Motor neuron (in vitro differentiated cells): ENCODE results near the gene CTNND2. TPM values are rescaled to one million over a fixed set of nuclear protein-coding genes. Genes with fewer than 3 reads are reported as not detected.

Source experiments
- ATAC-seq, 8 experiments: fragments of 200-7000 bp; cut with Tn5 transposase; replicated peaks in 6 of 8; 2 replicates each; pipeline ENCODE4 v1.8.0; 2021; ENCODE audit warnings: mild to moderate bottlenecking in 8 of 8, moderate library complexity in 8 of 8
- H3K27ac ChIP-seq, 2 donors: fragments of 250-450 bp; sonication (Bioruptor Pico); 2 replicates each; pipeline ENCODE4 v1.9.0; 2021; ENCODE audit warnings: antibody characterized with exemption in 2 of 2, mild to moderate bottlenecking in 2 of 2, moderate library complexity in 1 of 2
- H3K4me1 ChIP-seq, 2 donors: fragments of 250-450 bp; sonication (Bioruptor Pico); replicated peaks in 1 of 2; 2 replicates each; pipeline ENCODE4 v1.6.1; 2021; ENCODE audit warnings: antibody characterized with exemption in 2 of 2, mild to moderate bottlenecking in 2 of 2, moderate library complexity in 1 of 2
- H3K4me3 ChIP-seq, 5 donors: fragments of 250-450 bp; sonication (Bioruptor Pico); 2 replicates each; pipeline ENCODE4 v1.9.0; 2021; ENCODE audit warnings: antibody characterized with exemption in 5 of 5, mild to moderate bottlenecking in 5 of 5, moderate library complexity in 4 of 5
- WGBS, 10 experiments: fragments of 450-650 bp; shearing (Covaris generic); methylation state at CpG; one replicate each; pipeline ENCODE4 v1.0.0; 2022; 5-methylcytosine and 5-hydroxymethylcytosine counted together
- in situ Hi-C, 9 experiments: fragments of 400-800 bp; cut with MboI; loops; one replicate each; pipeline ENCODE4 v1.15.0; 2021; ENCODE audit warnings: low sequenced_read_pairs in 9 of 9, low pct_unique_long_range_greater_than_20kb in 2 of 9; ENCODE audit not compliant: unreplicated experiment in 9 of 9
- total RNA-seq, 8 experiments: library from RNA; unstranded; fragments of 300-600 nt; gene quantifications; 2 replicates each; pipeline versions ENCODE4 v1.2.3 to v1.2.4, GENCODE V29; 2022

Gene CTNND2
- total RNA-seq, 8 experiments from 2014 or later, result 0.51 to 49.9 (median 40.1) TPM

DNA sequence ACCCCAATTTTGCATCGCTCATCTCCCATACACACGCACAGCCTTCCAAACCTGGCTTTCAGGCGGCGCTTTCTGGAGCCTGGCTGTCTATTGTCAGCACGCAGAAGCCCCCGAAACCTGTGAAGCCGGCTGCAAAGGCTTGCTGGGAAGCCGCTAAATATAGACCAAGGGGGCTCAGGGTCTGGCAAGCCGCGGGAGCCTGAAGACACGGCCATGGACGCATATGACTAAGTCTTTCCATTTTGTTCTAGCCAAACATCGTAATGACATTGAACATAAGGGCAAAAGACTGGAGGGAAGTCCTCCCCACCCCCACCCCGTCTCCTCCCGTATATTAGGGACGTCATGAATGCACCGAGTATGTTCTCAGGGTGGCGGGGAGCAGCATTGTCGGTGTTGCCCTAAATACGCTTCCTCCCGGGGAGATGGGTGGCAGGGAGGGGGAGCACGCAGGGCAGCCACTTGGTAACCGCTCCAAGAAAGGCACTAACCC is 1.1 kb downstream of the CTNND2 start:
- ATAC-seq, result peak in 5 of 8 experiments; percentile 2 to 11 (median 8)
- Histone ChIP-seq H3K4me3 (peak overlapping the region; percentile 51 to 80 (median 78)), H3K4me1 (peaks cover 3 to 5% of the 10 kb centered on the region in 2 donors), H3K27ac (peak overlapping the region; percentile 82 to 86)
- WGBS, 10 experiments, result 0 to 1% (median 0%) methylated on average over 1 to 17 of the region's 23 CpGs; no CpG with 5 or more reads in 4 of the 10 experiments
- in situ Hi-C loops, result no loop called here

GRCh38 chr5:11902201-11902619 is 2.0 kb downstream of the CTNND2 start:
- ATAC-seq, result no peak
- Histone ChIP-seq H3K4me3 (peak overlapping the region; percentile 51 to 80 (median 78)), H3K4me1 (peaks cover 3 to 9% of the 10 kb centered on the region in 2 donors), H3K27ac (no peak overlapping the region)
- WGBS, 10 experiments, result 0 to 100% (median 34%) methylated on average over 1 to 5 of the region's 8 CpGs; no CpG with 5 or more reads in 2 of the 10 experiments
- in situ Hi-C loops, result no loop called here

DNA sequence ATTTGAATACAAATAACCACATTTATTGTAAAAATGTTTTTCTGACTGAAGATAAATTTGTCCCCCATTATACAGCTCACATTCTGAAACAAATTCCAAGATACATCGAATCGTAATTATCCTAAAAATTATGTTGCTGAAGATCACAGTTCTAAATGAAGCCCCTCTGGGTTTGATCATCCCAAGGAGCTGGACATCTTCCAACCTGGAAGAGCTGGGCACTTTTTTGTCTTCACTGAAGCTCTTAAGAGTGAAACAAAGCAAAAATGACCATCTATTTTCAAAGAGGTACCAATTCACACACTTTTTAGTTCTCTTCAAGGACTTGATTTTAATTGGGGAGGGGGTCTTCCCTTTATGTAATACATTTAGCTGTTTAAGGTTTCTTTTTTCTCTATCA is 5.5 kb downstream of the CTNND2 start:
- no peak overlapping the region for H3K27ac ChIP-seq
- H3K4me3 ChIP-seq, result no peak overlapping the region
- no peak for ATAC-seq
- peaks cover 3 to 9% of the 10 kb centered on the region in 2 donors for H3K4me1 ChIP-seq
- in situ Hi-C loops, result no loop called here
- WGBS, 10 experiments, result 0 to 100% (median 55%) methylated on average over 2 of the region's 2 CpGs; no CpG with 5 or more reads in 2 of the 10 experiments

GRCh38 chr5:11897781-11898180 is 6.5 kb downstream of the CTNND2 start:
- no peak overlapping the region for H3K4me3 ChIP-seq

DNA sequence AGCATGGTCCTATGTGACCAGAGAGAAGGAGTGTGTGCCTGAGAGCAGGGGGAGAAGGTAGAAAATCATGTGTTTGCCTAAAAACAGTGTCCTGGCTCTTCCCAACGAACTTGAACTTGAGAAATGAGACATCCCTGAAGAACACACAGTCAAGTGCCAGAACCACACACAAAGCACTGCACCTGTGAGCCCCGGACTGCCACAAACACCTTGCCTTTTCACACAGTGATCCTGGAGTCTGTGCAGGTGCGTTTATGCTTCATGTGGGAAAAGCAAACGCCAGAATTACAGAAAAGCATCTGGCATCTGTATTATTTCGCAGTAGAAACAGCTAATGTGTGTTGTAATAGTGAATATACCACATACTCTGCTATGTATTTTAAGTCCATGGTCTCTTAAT is 9.3 kb downstream of the CTNND2 start:
- Histone ChIP-seq H3K27ac (no peak overlapping the region), H3K4me1 (peaks cover 0 to 4% of the 10 kb centered on the region in 2 donors), H3K4me3 (no peak overlapping the region)
- 0 to 93% (median 73%) methylated on average over 1 to 5 of the region's 5 CpGs; no CpG with 5 or more reads in 1 of the 10 experiments for WGBS, 10 experiments
- ATAC-seq, result no peak
- in situ Hi-C loops, result no loop called here

More at GRCh38 chr5:11897781-11898180, 6.5 kb downstream of the CTNND2 start:
- Histone ChIP-seq H3K4me1 (peaks cover 3 to 9% of the 10 kb centered on the region in 2 donors), H3K27ac (no peak overlapping the region)
- ATAC-seq, result peak in 1 of 8 experiments; percentile 33
- in situ Hi-C loops, result no loop called here

- ATAC-seq, result no peak
- peaks cover 0 to 2% of the 10 kb centered on the region in 2 donors for H3K4me1 ChIP-seq
- H3K27ac ChIP-seq, result no peak overlapping the region
- in situ Hi-C loops, result no loop called here
- no peak overlapping the region for H3K4me3 ChIP-seq
- 5 to 100% (median 87%) methylated on average over 1 to 6 of the region's 6 CpGs for WGBS, 10 experiments
These were observed 11.4 kb downstream of the CTNND2 start for GRCh38 chr5:11892832-11893231.

DNA sequence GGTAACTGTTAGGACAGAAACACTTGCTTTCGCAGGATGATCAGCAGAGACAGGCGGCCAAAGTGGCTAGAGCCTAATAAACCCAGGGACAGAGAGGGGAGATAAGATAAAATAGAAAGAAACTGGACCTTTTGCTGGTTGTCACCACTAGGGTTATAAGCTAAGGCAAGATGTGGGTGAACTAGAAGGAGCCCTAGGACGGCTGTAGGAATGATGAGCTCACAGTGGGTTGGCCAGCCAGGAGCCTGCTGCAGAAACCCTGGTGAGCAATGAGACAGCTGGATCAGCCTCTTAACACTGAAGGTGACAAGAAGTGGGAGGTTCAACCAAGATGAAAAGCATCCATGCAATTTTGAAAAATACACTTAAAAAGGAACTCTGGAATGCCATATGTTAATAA is 13.5 kb downstream of the CTNND2 start:
- H3K27ac ChIP-seq, result no peak overlapping the region
- ATAC-seq, result no peak
- in situ Hi-C loops, result no loop called here
- H3K4me3 ChIP-seq, result no peak overlapping the region
- WGBS, 10 experiments, result 0 to 100% (median 85%) methylated on average over 1 to 3 of the region's 3 CpGs; no CpG with 5 or more reads in 2 of the 10 experiments
- no peaks in the 10 kb centered on the region for H3K4me1 ChIP-seq

DNA sequence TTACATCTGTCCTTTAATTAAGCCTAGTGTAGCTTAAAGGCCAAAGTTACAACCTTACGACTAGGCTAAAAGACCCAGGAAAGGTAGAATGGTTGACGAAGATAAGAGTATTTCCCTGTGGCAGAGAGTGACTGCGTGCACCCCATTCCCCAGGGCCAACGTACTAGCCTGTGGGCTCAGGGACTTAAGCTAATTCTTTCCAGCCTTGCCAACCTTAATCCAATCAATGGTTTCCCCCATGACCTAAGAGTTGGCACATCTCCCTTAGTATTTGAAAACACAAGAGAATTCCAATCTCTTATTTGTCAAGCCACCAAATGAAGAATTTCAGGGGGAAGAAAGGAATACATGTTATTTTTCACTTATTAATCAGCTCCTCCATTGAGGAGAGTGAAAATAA is 16.0 kb downstream of the CTNND2 start:
- ATAC-seq, result no peak
- H3K4me1 ChIP-seq, result no peaks in the 10 kb centered on the region
- no peak overlapping the region for H3K4me3 ChIP-seq
- H3K27ac ChIP-seq, result no peak overlapping the region
- in situ Hi-C loops, result no loop called here
- 17 to 100% (median 94%) methylated on average over 1 to 4 of the region's 4 CpGs for WGBS, 10 experiments

DNA sequence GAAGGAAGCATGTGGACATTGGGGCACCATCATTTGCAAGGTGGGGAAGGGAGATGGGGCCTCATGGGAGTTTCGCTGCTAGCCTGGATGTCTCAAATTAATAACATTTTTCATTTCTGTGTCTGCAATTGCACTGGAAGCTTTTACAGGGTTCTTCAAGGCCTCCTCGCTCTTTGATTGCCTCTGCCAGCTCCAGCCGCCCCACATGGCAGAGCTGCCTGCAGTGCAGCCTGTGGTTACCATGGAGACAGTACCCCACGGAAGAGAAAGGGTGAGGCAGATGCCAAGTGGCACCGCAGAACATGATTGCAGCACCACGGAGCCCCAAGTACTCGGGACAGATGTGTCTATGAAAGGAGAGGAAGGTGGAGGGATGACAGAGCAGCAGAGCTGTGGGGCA is 25.4 kb downstream of the CTNND2 start:
- in situ Hi-C loops, result no loop called here
- Histone ChIP-seq H3K4me1 (no peaks in the 10 kb centered on the region), H3K27ac (no peak overlapping the region), H3K4me3 (no peak overlapping the region)
- 4 to 93% (median 69%) methylated on average over 3 to 5 of the region's 7 CpGs; no CpG with 5 or more reads in 3 of the 10 experiments for WGBS, 10 experiments
- peak in 1 of 8 experiments; percentile 39 for ATAC-seq

DNA sequence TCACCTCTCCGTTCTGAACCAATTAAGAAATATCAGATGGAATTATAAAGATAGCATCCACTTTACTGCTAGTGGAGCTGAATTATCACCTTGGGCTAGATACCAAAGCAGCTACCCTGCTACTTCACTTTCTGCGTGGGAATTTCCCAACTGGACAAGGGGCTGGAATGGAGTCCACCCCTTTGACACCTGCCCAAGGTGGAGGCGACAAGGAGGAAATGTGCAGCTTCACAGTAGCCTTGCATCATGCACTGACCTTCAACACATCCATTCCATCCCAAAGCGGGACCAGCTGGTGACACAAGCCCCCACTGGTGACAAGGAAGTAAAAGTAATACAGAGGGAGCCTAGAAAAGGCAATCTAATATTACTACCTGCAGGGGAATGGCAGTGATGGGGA is 30.7 kb downstream of the CTNND2 start:
- H3K27ac ChIP-seq, result no peak overlapping the region
- in situ Hi-C loops, result no loop called here
- peaks cover 0 to 5% of the 10 kb centered on the region in 2 donors for H3K4me1 ChIP-seq
- no peak for ATAC-seq
- 0 to 100% (median 36%) methylated on average over 1 to 4 of the region's 4 CpGs; no CpG with 5 or more reads in 2 of the 10 experiments for WGBS, 10 experiments
- no peak overlapping the region for H3K4me3 ChIP-seq

DNA sequence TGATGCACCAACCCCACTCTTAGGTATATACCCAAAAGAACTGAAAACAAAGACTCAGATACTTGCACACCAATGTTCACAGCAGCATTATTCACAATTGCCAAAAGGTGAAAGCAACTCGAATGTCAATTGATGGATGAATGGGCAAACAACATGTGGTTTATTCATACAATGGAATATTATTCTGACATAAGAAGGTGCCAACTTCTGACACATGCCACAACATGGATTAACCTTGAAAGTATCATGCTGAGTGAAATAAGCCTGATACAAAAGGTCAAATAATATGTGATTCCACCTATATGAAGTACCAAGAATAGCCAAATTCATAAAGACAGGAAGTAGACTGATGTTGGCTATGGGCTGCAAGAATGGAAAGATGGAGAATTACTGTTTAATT is 35.0 kb downstream of the CTNND2 start:
- ATAC-seq, result no peak
- Histone ChIP-seq H3K4me3 (no peak overlapping the region), H3K27ac (no peak overlapping the region), H3K4me1 (peaks cover 6 to 16% of the 10 kb centered on the region in 2 donors)
- in situ Hi-C loops, result no loop called here
- 0 to 100% (median 44%) methylated on average over 1 of the region's 1 CpG; no CpG with 5 or more reads in 2 of the 10 experiments for WGBS, 10 experiments

GRCh38 chr5:11863911-11864310 is 40.3 kb downstream of the CTNND2 start:
- peak overlapping the region in 1 of 2 donors; percentile 58 for H3K27ac ChIP-seq
- WGBS, 10 experiments, result 11 to 46% (median 25%) methylated on average over 1 to 10 of the region's 10 CpGs; no CpG with 5 or more reads in 2 of the 10 experiments
- in situ Hi-C loops, result no loop called here

GRCh38 chr5:11857391-11857790 is 46.9 kb downstream of the CTNND2 start:
- 26 to 100% (median 84%) methylated on average over 1 to 7 of the region's 7 CpGs; no CpG with 5 or more reads in 1 of the 10 experiments for WGBS, 10 experiments
- Histone ChIP-seq H3K4me3 (no peak overlapping the region), H3K4me1 (peaks cover 5 to 8% of the 10 kb centered on the region in 2 donors), H3K27ac (no peak overlapping the region)
- no peak for ATAC-seq
- in situ Hi-C loops, result no loop called here

More at GRCh38 chr5:11863911-11864310, 40.3 kb downstream of the CTNND2 start:
- no peak overlapping the region for H3K4me3 ChIP-seq
- peaks cover 12 to 28% of the 10 kb centered on the region in 2 donors for H3K4me1 ChIP-seq
- peak in 5 of 8 experiments; percentile 92 to 99 (median 96) for ATAC-seq

DNA sequence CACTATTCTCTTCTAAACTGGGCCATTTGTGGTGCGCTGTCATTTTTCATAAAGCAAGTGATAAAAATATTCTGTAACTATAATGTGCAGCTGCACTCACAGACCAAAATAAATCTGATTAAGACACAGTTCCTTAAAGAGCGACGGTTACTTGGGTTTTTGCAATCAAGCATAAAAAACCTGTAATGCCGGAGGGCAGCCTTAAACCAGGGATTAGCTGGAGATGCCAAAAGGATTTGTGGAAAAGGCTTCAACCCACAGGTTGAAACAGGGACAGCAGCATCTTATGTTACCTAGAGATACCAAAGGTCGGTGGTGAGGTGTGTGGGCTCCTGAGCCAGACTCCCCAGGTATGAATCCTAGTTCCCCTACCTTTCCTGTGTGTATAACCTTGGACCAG is 49.3 kb downstream of the CTNND2 start:
- Histone ChIP-seq H3K4me1 (peaks cover 8 to 12% of the 10 kb centered on the region in 2 donors), H3K27ac (no peak overlapping the region), H3K4me3 (no peak overlapping the region)
- ATAC-seq, result no peak
- 10 to 100% (median 80%) methylated on average over 1 to 5 of the region's 5 CpGs for WGBS, 10 experiments
- in situ Hi-C loops, result no loop called here
